Lung (tissue), 12 donors: ENCODE results near the gene FAM120B. TPM values are rescaled to one million over a fixed set of nuclear protein-coding genes. Genes with fewer than 3 reads are reported as not detected.

Experiments used
- ATAC-seq: fragments of 200-7000 bp; cut with Tn5 transposase; one replicate; pipeline ENCODE4 v1.9.1; 2020; ENCODE audit warnings: moderate number of reproducible peaks; ENCODE audit not compliant: insufficient read depth, low FRiP score
- DNase-seq, 3 donors: peaks; one replicate each; pipeline ENCODE4 v3.0.0-alpha.2; 2013 to 2017
- H3K27ac ChIP-seq, 2 donors: one replicate each; pipeline ENCODE4 v1.5.1; 2013; ENCODE audit warnings: mild to moderate bottlenecking in 2 of 2, moderate library complexity in 2 of 2, control low read depth in 1 of 2, inconsistent platforms in 1 of 2, low read depth in 1 of 2, low read length in 1 of 2
- H3K27me3 ChIP-seq, 3 donors: one replicate each; pipeline ENCODE4 v1.5.1; 2013; ENCODE audit warnings: low read length in 2 of 3; ENCODE audit not compliant: control insufficient read depth in 3 of 3, insufficient read depth in 3 of 3
- H3K36me3 ChIP-seq, 4 donors: one replicate each; pipeline ENCODE4 v1.5.1; 2013; ENCODE audit warnings: low read length in 4 of 4, mild to moderate bottlenecking in 1 of 4, moderate library complexity in 1 of 4; ENCODE audit not compliant: control insufficient read depth in 4 of 4, insufficient read depth in 4 of 4
- H3K4me1 ChIP-seq, 5 donors: one replicate each; pipeline ENCODE4 v1.5.1; 2013; ENCODE audit warnings: low read length in 5 of 5, mild to moderate bottlenecking in 2 of 5, moderate library complexity in 1 of 5; ENCODE audit not compliant: control insufficient read depth in 5 of 5, insufficient read depth in 5 of 5
- H3K4me3 ChIP-seq: one replicate; pipeline ENCODE4 v1.5.1; 2013; ENCODE audit warnings: mild to moderate bottlenecking, control low read depth, moderate library complexity
- H3K9ac ChIP-seq, 2 donors: one replicate each; pipeline ENCODE4 v1.5.1; 2013; ENCODE audit warnings: low read length in 2 of 2, control low read depth in 1 of 2; ENCODE audit not compliant: insufficient read depth in 1 of 2
- H3K9me3 ChIP-seq, 4 donors: one replicate each; pipeline ENCODE4 v1.5.1; 2013; ENCODE audit warnings: low read length in 3 of 4, mild to moderate bottlenecking in 1 of 4, moderate library complexity in 1 of 4; ENCODE audit not compliant: control insufficient read depth in 4 of 4, insufficient read depth in 3 of 4
- CTCF ChIP-seq: IDR thresholded peaks from 2 replicates; pipeline ENCODE4 v1.5.1; 2012; ENCODE audit warnings: mild to moderate bottlenecking; ENCODE audit errors: control extremely low read depth, extremely low read depth
- WGBS, 2 donors: extraction: QIAGEN DNeasy Blood & Tissue Kit; methylation state at CpG; one replicate each; pipeline ENCODE4 v1.1.7; 2013; 5-methylcytosine and 5-hydroxymethylcytosine counted together
- polyA plus RNA-seq, 2 donors: library from polyadenylated mRNA; stranded (reverse); fragments of 200-250 nt; gene quantifications; one replicate each; pipeline ENCODE4 v1.2.1, GENCODE V29; 2013
- total RNA-seq, 2 donors: library from RNA; depleted of rRNA in 1 of 2; stranded (reverse); fragments of >200 nt in 1 of 2; gene quantifications; one replicate each; pipeline ENCODE4 v1.2.1, GENCODE V29; 2014 to 2021
- donor health status: control.
- donor health status: control.
- donor health status: Bipolar disorder and iron deficiency.
- donor health status: healthy.
- donor health status: DM: yes; HTN: yes; CAD: no.

FAM120B gene
- total and polyA plus RNA-seq, 4 donors, result 8.5 to 35.6 (median 20.7) TPM

- WGBS, 2 donors, result 94 to 96% methylated on average over 22 to 23 of the region's 23 CpGs
- Histone ChIP-seq H3K9me3 (no peaks in the 10 kb centered on the region), H3K4me3 (no peak overlapping the region), H3K4me1 (peaks cover 0 to 27% (median 7%) of the 10 kb centered on the region in 5 donors), H3K27ac (no peak overlapping the region), H3K9ac (no peak overlapping the region), H3K27me3 (no peaks in the 10 kb centered on the region), H3K36me3 (no peaks in the 10 kb centered on the region)
- ATAC-seq (no peak), DNase-seq (no peak)
- TF ChIP-seq CTCF, result no peak
Observed at GRCh38 chr6:170273191-170273590, 33.4 kb upstream of the FAM120B start.

- H3K9ac ChIP-seq, result no peak overlapping the region
- peaks cover 0 to 27% (median 7%) of the 10 kb centered on the region in 5 donors for H3K4me1 ChIP-seq
- no peak for ATAC-seq
- no peak overlapping the region for H3K4me3 ChIP-seq
- peaks cover 0 to 3% (median 0%) of the 10 kb centered on the region in 3 donors for H3K27me3 ChIP-seq
- no peak for DNase-seq
- 81 to 84% methylated on average over 7 of the region's 7 CpGs for WGBS, 2 donors
- no peaks in the 10 kb centered on the region for H3K9me3 ChIP-seq
- H3K27ac ChIP-seq, result no peak overlapping the region
- H3K36me3 ChIP-seq, result no peaks in the 10 kb centered on the region
- no peak for TF ChIP-seq CTCF
Observed at GRCh38 chr6:170273681-170274080, 32.9 kb upstream of the FAM120B start.

- no peak for ATAC-seq
- no peak overlapping the region for H3K4me3 ChIP-seq
- no peak for TF ChIP-seq CTCF
- H3K4me1 ChIP-seq, result peaks cover 0 to 18% (median 7%) of the 10 kb centered on the region in 5 donors
- WGBS, 2 donors, result 86 to 90% methylated on average over 36 of the region's 36 CpGs
- H3K9ac ChIP-seq, result no peak overlapping the region
- H3K36me3 ChIP-seq, result no peaks in the 10 kb centered on the region
- H3K27ac ChIP-seq, result no peak overlapping the region
- H3K9me3 ChIP-seq, result no peaks in the 10 kb centered on the region
- peaks cover 0 to 6% (median 0%) of the 10 kb centered on the region in 3 donors for H3K27me3 ChIP-seq
- DNase-seq, result no peak
Observed at GRCh38 chr6:170274713-170275560, 31.6 kb upstream of the FAM120B start.
